Measurements from ENCODE around the gene IL21R. TPM values are rescaled to one million over a fixed set of nuclear protein-coding genes. Genes with fewer than 3 reads are reported as not detected.
A peak's percentile ranks its signal among the peaks of the same experiment; 100 is the strongest.

Gene IL21R
- total RNA-seq, 1 donor from 2014 or later: 0.40 TPM

DNA sequence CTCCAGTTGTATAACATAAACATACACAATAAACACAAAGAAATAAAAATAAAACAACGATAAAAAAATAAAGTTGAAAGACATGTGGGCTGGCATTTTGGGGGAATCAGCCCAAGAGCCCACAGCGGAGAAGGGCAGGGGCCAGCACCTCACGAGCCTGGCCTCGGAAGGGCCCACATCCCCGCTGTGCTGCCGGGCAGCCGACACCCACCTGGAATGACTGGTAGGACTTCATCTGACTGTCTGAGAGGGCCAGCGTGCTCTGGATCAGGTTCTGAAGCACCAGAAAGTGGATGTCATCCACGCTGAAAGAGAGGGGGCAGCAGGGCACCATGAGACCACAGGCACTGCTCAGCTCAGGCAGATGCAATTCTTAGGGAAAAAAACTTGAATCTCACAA lies 74.3 kb downstream of the IL21R start:
- peak overlapping the region; percentile 68 for H3K27ac Mint-ChIP-seq (ENCODE audit: unreplicated experiment)
- DNase-seq (ENCODE audit: extremely low spot score, unreplicated experiment): no peak
- H3K9me3 Mint-ChIP-seq (ENCODE audit: unreplicated experiment): no peaks in the 10 kb centered on the region
- peaks cover 53% of the 10 kb centered on the region for H3K36me3 Mint-ChIP-seq (ENCODE audit: unreplicated experiment)
- TF ChIP-seq, protein P1, sequence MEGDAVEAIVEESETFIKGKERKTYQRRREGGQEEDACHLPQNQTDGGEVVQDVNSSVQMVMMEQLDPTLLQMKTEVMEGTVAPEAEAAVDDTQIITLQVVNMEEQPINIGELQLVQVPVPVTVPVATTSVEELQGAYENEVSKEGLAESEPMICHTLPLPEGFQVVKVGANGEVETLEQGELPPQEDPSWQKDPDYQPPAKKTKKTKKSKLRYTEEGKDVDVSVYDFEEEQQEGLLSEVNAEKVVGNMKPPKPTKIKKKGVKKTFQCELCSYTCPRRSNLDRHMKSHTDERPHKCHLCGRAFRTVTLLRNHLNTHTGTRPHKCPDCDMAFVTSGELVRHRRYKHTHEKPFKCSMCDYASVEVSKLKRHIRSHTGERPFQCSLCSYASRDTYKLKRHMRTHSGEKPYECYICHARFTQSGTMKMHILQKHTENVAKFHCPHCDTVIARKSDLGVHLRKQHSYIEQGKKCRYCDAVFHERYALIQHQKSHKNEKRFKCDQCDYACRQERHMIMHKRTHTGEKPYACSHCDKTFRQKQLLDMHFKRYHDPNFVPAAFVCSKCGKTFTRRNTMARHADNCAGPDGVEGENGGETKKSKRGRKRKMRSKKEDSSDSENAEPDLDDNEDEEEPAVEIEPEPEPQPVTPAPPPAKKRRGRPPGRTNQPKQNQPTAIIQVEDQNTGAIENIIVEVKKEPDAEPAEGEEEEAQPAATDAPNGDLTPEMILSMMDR (IDR thresholded peaks at IDR 0.05): no peak
- H3K27me3 Mint-ChIP-seq (ENCODE audit: unreplicated experiment): no peaks in the 10 kb centered on the region
- peaks cover 9% of the 10 kb centered on the region for H3K4me1 Mint-ChIP-seq (ENCODE audit: unreplicated experiment)
- H3K4me3 Mint-ChIP-seq (ENCODE audit: unreplicated experiment): no peak overlapping the region

DNA sequence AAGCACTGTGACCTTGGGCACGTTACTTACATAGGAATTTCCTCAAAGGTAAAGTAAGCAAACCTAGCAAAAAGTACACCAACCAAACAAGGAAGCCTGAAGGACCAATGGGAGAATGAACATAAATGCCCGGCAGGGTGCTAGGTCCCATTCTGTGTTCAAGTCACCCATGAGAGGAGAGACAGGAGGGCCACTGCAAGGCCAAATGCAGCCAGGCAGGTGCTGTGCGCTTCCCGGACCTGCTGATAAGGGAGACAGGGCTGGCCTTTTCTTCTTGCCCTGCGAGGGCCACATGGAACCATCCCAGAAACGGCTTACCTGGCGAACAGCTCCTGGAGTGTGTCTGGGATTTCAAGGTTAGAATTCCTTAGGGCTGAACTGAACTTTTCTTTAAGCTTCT lies 78.8 kb downstream of the IL21R start:
- peaks cover 71% of the 10 kb centered on the region for H3K36me3 Mint-ChIP-seq (ENCODE audit: unreplicated experiment)

DNA sequence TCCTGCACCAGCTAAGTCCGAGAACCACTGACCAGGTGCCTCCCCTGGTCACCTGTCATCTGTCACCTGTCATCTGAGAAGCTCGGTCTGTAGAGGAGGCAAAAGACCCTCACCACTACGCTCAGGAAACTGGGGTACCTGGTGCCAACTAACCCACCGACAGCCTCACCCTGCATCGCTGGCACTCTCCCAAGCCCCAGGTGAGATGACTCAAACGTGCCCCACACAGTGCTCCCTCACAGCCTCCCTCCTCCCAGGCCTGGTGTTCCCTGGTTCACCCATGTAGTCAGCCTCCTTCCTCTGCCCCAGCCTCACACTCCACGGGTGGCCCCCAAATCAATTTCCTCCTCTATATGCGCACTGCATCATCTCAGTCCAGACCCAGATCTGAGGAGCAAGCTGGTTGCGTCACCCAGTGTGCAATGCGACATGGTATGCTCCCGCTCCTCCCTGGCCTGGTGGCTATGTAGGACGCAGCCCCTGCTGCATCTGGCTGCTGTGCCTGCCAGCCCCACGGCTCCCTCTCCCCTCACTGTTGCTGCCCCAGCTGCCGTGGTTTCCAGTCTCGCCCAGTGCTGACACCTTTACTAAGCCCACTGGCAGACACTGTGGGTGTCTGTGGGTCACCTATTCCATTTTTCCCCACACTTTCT lies 79.4 kb downstream of the IL21R start:
- H3K27me3 Mint-ChIP-seq (ENCODE audit: unreplicated experiment): no peaks in the 10 kb centered on the region
- H3K9me3 Mint-ChIP-seq (ENCODE audit: unreplicated experiment): no peaks in the 10 kb centered on the region
- TF ChIP-seq, protein P1 (IDR thresholded peaks at IDR 0.05): no peak
- no peaks in the 10 kb centered on the region for H3K4me1 Mint-ChIP-seq (ENCODE audit: unreplicated experiment)
- H3K27ac Mint-ChIP-seq (ENCODE audit: unreplicated experiment): no peak overlapping the region
- H3K4me3 Mint-ChIP-seq (ENCODE audit: unreplicated experiment): no peak overlapping the region
- DNase-seq (ENCODE audit: extremely low spot score, unreplicated experiment): no peak
- H3K36me3 Mint-ChIP-seq (ENCODE audit: unreplicated experiment): peaks cover 68% of the 10 kb centered on the region

More for the DNA sequence above, 78.8 kb downstream of the IL21R start:
- H3K4me1 Mint-ChIP-seq (ENCODE audit: unreplicated experiment): peaks cover 4% of the 10 kb centered on the region
- no peak overlapping the region for H3K27ac Mint-ChIP-seq (ENCODE audit: unreplicated experiment)
- TF ChIP-seq, protein P1 (IDR thresholded peaks at IDR 0.05): no peak
- H3K4me3 Mint-ChIP-seq (ENCODE audit: unreplicated experiment): no peak overlapping the region
- no peaks in the 10 kb centered on the region for H3K9me3 Mint-ChIP-seq (ENCODE audit: unreplicated experiment)
- no peaks in the 10 kb centered on the region for H3K27me3 Mint-ChIP-seq (ENCODE audit: unreplicated experiment)
- DNase-seq (ENCODE audit: extremely low spot score, unreplicated experiment): no peak

DNA sequence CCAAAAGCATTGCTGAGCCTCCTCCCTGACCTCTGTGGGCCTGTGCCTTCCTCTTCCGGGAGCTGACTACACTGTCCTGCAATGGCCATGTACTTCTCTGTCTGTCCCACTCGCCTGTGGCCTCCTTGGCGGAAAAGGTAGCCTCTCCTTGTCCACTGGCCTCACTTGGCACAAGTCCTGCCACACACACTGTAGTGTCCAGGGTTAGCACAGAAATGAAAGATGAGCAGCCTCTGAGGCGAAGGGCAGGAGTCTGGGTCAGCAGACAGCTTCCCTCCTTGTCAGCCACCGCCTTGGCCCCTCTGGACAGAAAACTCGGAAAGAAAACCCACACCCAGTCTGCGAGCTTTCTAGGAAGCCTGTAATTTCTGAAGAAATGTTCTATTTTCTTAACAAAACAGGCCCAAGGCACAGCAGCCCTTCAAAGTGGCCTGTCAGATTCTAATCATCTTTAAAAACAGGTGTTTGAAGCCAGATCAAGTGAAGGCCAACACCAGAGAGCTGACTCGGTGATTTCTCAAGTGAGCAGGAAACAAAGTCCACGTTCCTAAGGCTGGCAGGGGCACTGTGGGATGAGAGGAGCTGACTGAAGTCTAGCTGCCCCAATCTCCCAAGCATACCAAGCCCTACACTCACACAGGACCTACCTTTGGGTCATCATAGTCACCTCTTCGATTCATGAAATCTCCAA lies 80.6 kb downstream of the IL21R start:
- no peaks in the 10 kb centered on the region for H3K27me3 Mint-ChIP-seq (ENCODE audit: unreplicated experiment)
- H3K9me3 Mint-ChIP-seq (ENCODE audit: unreplicated experiment): no peaks in the 10 kb centered on the region
- H3K27ac Mint-ChIP-seq (ENCODE audit: unreplicated experiment): no peak overlapping the region
- no peaks in the 10 kb centered on the region for H3K4me1 Mint-ChIP-seq (ENCODE audit: unreplicated experiment)
- H3K36me3 Mint-ChIP-seq (ENCODE audit: unreplicated experiment): peaks cover 68% of the 10 kb centered on the region
- H3K4me3 Mint-ChIP-seq (ENCODE audit: unreplicated experiment): no peak overlapping the region
- TF ChIP-seq, protein P1 (IDR thresholded peaks at IDR 0.05): no peak
- no peak for DNase-seq (ENCODE audit: extremely low spot score, unreplicated experiment)

DNA sequence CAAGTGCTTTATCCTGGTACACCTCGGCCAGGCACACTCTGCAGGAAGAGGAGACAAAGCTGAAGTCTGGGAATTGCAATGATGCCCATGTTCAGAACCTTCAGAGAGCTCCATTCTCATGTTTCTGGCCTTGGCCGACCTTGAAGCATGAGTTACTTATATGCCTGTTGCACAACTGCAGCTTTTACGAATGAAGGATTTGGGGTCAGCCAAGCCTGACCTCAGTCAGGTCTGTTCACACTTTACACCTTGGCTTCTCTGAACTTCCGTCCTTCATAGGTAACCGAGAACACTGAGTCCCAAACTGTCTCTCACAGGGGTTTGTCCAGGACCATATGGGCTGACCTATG lies 81.1 kb downstream of the IL21R start:
- TF ChIP-seq, protein P1 (IDR thresholded peaks at IDR 0.05): no peak
- no peaks in the 10 kb centered on the region for H3K27me3 Mint-ChIP-seq (ENCODE audit: unreplicated experiment)
- H3K36me3 Mint-ChIP-seq (ENCODE audit: unreplicated experiment): peaks cover 68% of the 10 kb centered on the region
- DNase-seq (ENCODE audit: extremely low spot score, unreplicated experiment): no peak
- no peak overlapping the region for H3K4me3 Mint-ChIP-seq (ENCODE audit: unreplicated experiment)
- no peaks in the 10 kb centered on the region for H3K9me3 Mint-ChIP-seq (ENCODE audit: unreplicated experiment)
- H3K4me1 Mint-ChIP-seq (ENCODE audit: unreplicated experiment): no peaks in the 10 kb centered on the region
- no peak overlapping the region for H3K27ac Mint-ChIP-seq (ENCODE audit: unreplicated experiment)
